Measurements from ENCODE around the gene NPNT. TPM values are rescaled to one million over a fixed set of nuclear protein-coding genes. Genes with fewer than 3 reads are reported as not detected.
A peak's percentile ranks its signal among the peaks of the same experiment; 100 is the strongest.

Gene NPNT
- total RNA-seq, 1 donor from 2014 or later, result 263 TPM

GRCh38 chr4:105895583-105896460 lies 551 bp downstream of the NPNT start:
- intact Hi-C loops (cut with DNase I), result no loop called here
- Histone ChIP-seq H3K27me3 (no peaks in the 10 kb centered on the region), H3K9me3 (no peaks in the 10 kb centered on the region), H3K4me3 (peak overlapping the region; percentile 72), H3K4me1 (peaks cover 27% of the 10 kb centered on the region), H3K36me3 (no peaks in the 10 kb centered on the region), H3K27ac (peak overlapping the region; percentile 89)
- DNase-seq, result peak; percentile 82
- TF ChIP-seq CTCF (IDR thresholded peaks at IDR 0.05), result peak; percentile 16
- peak; percentile 64 for ATAC-seq

GRCh38 chr4:105896461-105896942 lies 1.2 kb downstream of the NPNT start:
- no peaks in the 10 kb centered on the region for H3K27me3 ChIP-seq
- H3K36me3 ChIP-seq, result no peaks in the 10 kb centered on the region
- H3K9me3 ChIP-seq, result no peaks in the 10 kb centered on the region
- DNase-seq (no peak), ATAC-seq (no peak)
- peak overlapping the region; percentile 72 for H3K4me3 ChIP-seq
- intact Hi-C loops (cut with DNase I), result no loop called here
- no peak for TF ChIP-seq CTCF (IDR thresholded peaks at IDR 0.05)
- H3K27ac ChIP-seq, result peak overlapping the region; percentile 89
- H3K4me1 ChIP-seq, result peaks cover 34% of the 10 kb centered on the region

- intact Hi-C loops (cut with DNase I), result no loop called here
- H3K4me1 ChIP-seq, result peaks cover 35% of the 10 kb centered on the region
- H3K4me3 ChIP-seq, result peak overlapping the region; percentile 72
- TF ChIP-seq CTCF (IDR thresholded peaks at IDR 0.05), result no peak
- DNase-seq (no peak), ATAC-seq (no peak)
- H3K27ac ChIP-seq, result peak overlapping the region; percentile 89
- no peaks in the 10 kb centered on the region for H3K36me3 ChIP-seq
- H3K27me3 ChIP-seq, result no peaks in the 10 kb centered on the region
- no peaks in the 10 kb centered on the region for H3K9me3 ChIP-seq
These were observed 1.9 kb downstream of the NPNT start for GRCh38 chr4:105896984-105897775.

- H3K27ac ChIP-seq, result no peak overlapping the region
- no peak for DNase-seq
These were observed 5.3 kb downstream of the NPNT start for GRCh38 chr4:105900541-105900940.

More at GRCh38 chr4:105900541-105900940, 5.3 kb downstream of the NPNT start:
- intact Hi-C loops (cut with DNase I), result no loop called here
- peaks cover 32% of the 10 kb centered on the region for H3K4me1 ChIP-seq
- no peaks in the 10 kb centered on the region for H3K27me3 ChIP-seq
- no peaks in the 10 kb centered on the region for H3K9me3 ChIP-seq
- TF ChIP-seq CTCF (IDR thresholded peaks at IDR 0.05), result no peak
- ATAC-seq, result no peak
- peaks cover 5% of the 10 kb centered on the region for H3K36me3 ChIP-seq
- no peak overlapping the region for H3K4me3 ChIP-seq

Data from upper lobe of right lung (tissue), 1 donor.